SW480 (cell line): Measurements from ENCODE around the gene MTCL1.

Experiments
- DNase-seq: peaks from one replicate; pipeline ENCODE4 v3.0.0-alpha.2; 2016; ENCODE audit warnings: low spot score

Gene MTCL1

GRCh38 chr18:8866679-8867078 is 161.3 kb downstream of the MTCL1 start:
- no peak for DNase-seq

GRCh38 chr18:8868276-8868675 is 162.9 kb downstream of the MTCL1 start:
- no peak for DNase-seq

- no peak for DNase-seq
These were observed 163.5 kb downstream of the MTCL1 start for GRCh38 chr18:8868779-8869415.

- DNase-seq: no peak
These were observed 164.3 kb downstream of the MTCL1 start for GRCh38 chr18:8869696-8870095.

- DNase-seq: no peak
These were observed 165.2 kb downstream of the MTCL1 start for GRCh38 chr18:8870528-8870927.

DNA sequence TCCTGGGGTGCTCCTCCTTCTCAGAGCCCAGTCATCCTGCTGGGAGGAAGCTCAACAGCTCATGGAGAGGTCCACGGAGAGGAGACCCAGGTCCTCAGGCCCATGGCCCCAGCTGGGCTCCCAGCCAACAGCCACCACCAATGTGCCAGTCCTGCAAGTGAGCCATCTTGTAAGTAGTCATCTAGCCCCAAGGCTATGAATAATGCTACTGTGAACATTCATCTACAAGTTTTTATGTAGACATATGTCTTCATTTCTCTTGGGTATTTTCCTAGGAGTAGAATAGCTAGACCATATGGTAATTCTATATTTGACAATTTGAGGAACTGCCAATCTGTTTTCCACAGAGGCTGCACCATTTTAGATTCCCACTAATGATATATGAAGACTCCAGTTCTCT is 166.1 kb downstream of the MTCL1 start:
- no peak for DNase-seq

GRCh38 chr18:8874872-8875271 is 169.5 kb downstream of the MTCL1 start:
- DNase-seq: no peak

- DNase-seq: peak; percentile 5
These were observed 171.5 kb downstream of the MTCL1 start for GRCh38 chr18:8876887-8877286.

DNA sequence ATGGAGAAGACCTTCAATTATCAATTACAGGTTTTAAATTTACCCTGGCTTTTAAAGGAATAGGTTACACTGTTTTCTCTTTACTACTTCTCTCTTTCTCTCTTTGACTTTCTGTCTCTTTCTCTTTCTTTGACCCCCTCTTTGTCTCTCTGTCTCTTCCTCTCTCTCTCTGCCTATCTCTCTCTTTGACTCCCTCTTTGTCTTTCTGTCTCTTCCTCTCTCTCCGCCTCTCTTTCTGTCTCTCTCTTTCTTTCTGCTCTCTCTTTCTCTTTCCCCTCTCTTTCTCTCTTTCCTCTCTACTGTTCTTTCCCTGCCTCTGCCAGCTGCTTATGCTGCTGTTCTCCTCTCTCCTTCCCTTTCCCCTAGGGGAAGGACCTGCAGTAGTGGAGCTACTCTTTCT is 175.7 kb downstream of the MTCL1 start:
- no peak for DNase-seq
